H1 (cell line): Measurements from ENCODE around the gene OR2J2. TPM values are rescaled to one million over a fixed set of nuclear protein-coding genes. Genes with fewer than 3 reads are reported as not detected.

ENCODE experiments used
- BCL11A ChIP-seq, 2 experiments: IDR thresholded peaks; one replicate each; pipeline ENCODE4 v1.6.1; 2011; ENCODE audit warnings: low read depth in 2 of 2, low read length in 2 of 2, mild to moderate bottlenecking in 2 of 2
- CHD7 ChIP-seq: fragments of 300-600 bp; sonication (generic); IDR thresholded peaks from 2 replicates; pipeline ENCODE4 v1.7.1; 2012; ENCODE audit warnings: low read length, moderate library complexity, mild to moderate bottlenecking, inconsistent platforms; ENCODE audit not compliant: insufficient replicate concordance
- FOSL1 ChIP-seq: IDR thresholded peaks from 2 replicates; pipeline ENCODE4 v1.6.1; 2011; ENCODE audit warnings: mild to moderate bottlenecking, low read depth, low read length, moderate library complexity; ENCODE audit not compliant: insufficient read depth
- JUN ChIP-seq: IDR thresholded peaks from 2 replicates; pipeline ENCODE4 v1.6.1; 2011; ENCODE audit warnings: low read depth, mild to moderate bottlenecking, improper control_type of control experiment, low read length
- KDM1A ChIP-seq: fragments of 200-600, 300-600 bp; sonication (generic); IDR thresholded peaks from 2 replicates; pipeline ENCODE4 v1.7.1; 2016; ENCODE audit warnings: mild to moderate bottlenecking, low read length, borderline replicate concordance
- KDM5A ChIP-seq: fragments of 200-600 bp; IDR thresholded peaks from 2 replicates; pipeline ENCODE4 v1.7.1; 2012; ENCODE audit warnings: mild to moderate bottlenecking, low read length, inconsistent platforms, mixed read lengths
- RFX5 ChIP-seq: IDR thresholded peaks from 2 replicates; pipeline ENCODE4 v1.6.1; 2011; ENCODE audit warnings: low read depth, low read length, improper control_type of control experiment, borderline replicate concordance
- SRF ChIP-seq: IDR thresholded peaks from 2 replicates; pipeline ENCODE4 v1.6.1; 2011; ENCODE audit warnings: mild to moderate bottlenecking, low read depth, low read length, moderate library complexity
- SUZ12 ChIP-seq: fragments of 200-600 bp; sonication (generic); IDR thresholded peaks from 2 replicates; pipeline ENCODE4 v1.6.1; 2012; ENCODE audit warnings: mild to moderate bottlenecking, inconsistent platforms, low read length, moderate library complexity, mixed read lengths
- TAF1 ChIP-seq: IDR thresholded peaks from 2 replicates; pipeline ENCODE4 v1.6.1; 2011; ENCODE audit warnings: mild to moderate bottlenecking, low read depth, low read length
- TAF7 ChIP-seq: optimal IDR thresholded peaks from 2 replicates; pipeline ENCODE3; 2011; ENCODE audit warnings: low read depth, mild to moderate bottlenecking, inconsistent platforms, low read length, moderate library complexity, borderline replicate concordance
- TBP ChIP-seq: IDR thresholded peaks from 2 replicates; pipeline ENCODE4 v1.6.1; 2011; ENCODE audit warnings: low read depth, low read length, improper control_type of control experiment
- ZNF274 ChIP-seq: IDR thresholded peaks from 2 replicates; pipeline ENCODE4 v1.7.0; 2012; ENCODE audit warnings: low read length, borderline replicate concordance; ENCODE audit errors: extremely low read depth
- polyA plus RNA-seq, 7 experiments: library from polyadenylated mRNA; depleted of rRNA in 3 of 7; stranded (reverse) in 5 of 7; unstranded in 2 of 7; fragments of >200 nt in 5 of 7; fragments of 200-250 nt in 2 of 7; gene quantifications; 1 replicate in 5 of 7; 2 replicates in 1 of 7; 4 replicates in 1 of 7; pipeline versions ENCODE4 v1.2.1 to v1.2.3, GENCODE V29; 2011 to 2013; ENCODE audit warnings: missing spikeins in 2 of 7, mixed read lengths in 2 of 7
- total RNA-seq: library from RNA; stranded (reverse); fragmentation: NEBNext Ultra II Directional; extraction: Animal tissue kit (Norgen Biotek cat#: 25700); gene quantifications from 2 replicates; pipeline ENCODE4 v1.2.1, GENCODE V29; 2021

The OR2J2 gene
- total and polyA plus RNA-seq, 2 of the 8 experiments (the other 6 are each of a cell fraction or from before 2014, with no cell fraction given), result not detected

DNA sequence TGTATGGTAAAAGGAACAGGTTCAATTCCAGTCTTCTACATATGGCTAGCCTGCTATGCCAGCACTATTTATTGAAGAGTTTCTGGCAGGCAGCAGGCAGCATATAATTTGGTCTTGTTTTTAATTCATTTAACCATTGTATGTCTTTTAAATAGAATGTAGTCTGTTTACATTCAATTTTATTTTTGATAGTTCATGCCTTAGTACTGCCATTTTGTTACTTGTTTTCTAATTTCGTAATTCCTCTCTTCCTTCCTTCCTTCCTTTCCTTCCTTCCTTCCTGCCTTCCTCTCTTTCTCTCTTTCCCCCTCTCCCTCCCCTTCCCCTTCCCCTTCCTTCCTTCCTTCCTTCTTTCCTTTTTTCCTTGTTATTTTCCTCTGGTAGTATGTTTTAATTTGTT lies 17.6 kb upstream of the OR2J2 start (continued):
- no peak for TF ChIP-seq CHD7
- TF ChIP-seq BCL11A (IDR thresholded peaks at IDR 0.05; ENCODE audit: low read depth in 2 of 2, low read length in 2 of 2), result no peak
- no peak for TF ChIP-seq TBP
- no peak for TF ChIP-seq ZNF274
- TF ChIP-seq FOSL1, result no peak
- no peak for TF ChIP-seq TAF1
- no peak for TF ChIP-seq SRF
- no peak for TF ChIP-seq JUN
- TF ChIP-seq RFX5, result no peak
- TF ChIP-seq KDM5A, result no peak
- no peak for TF ChIP-seq KDM1A
- no peak for TF ChIP-seq TAF7
- TF ChIP-seq SUZ12, result no peak
- TF ChIP-seq, all 59 proteins: peak for 0
